Vagina (tissue), 2 donors: ENCODE measurements around the gene TM7SF2. TPM values are rescaled to one million over a fixed set of nuclear protein-coding genes. Genes with fewer than 3 reads are reported as not detected.

Experiments used
- DNase-seq, 2 donors: peaks; one replicate each; pipeline ENCODE4 v3.0.0-alpha.2; 2017; ENCODE audit errors: extremely low spot score in 2 of 2
- H3K27ac ChIP-seq: fragments of 200-600 bp; sonication (generic); one replicate; pipeline ENCODE4 v1.5.1; 2019
- H3K27me3 ChIP-seq: fragments of 200-600 bp; sonication (generic); one replicate; pipeline ENCODE4 v1.5.1; 2019
- H3K36me3 ChIP-seq, 2 donors: fragments of 200-600 bp; sonication (generic); one replicate each; pipeline ENCODE4 v1.5.1; 2017 to 2019
- H3K4me1 ChIP-seq: fragments of 200-600 bp; sonication (generic); one replicate; pipeline ENCODE4 v1.5.1; 2019
- H3K4me3 ChIP-seq, 2 donors: fragments of 200-600 bp; sonication (generic); 1 replicate in 1 of 2; 2 replicates in 1 of 2; pipeline ENCODE4 v1.5.1; 2016 to 2019
- H3K9me3 ChIP-seq: fragments of 200-600 bp; sonication (generic); one replicate; pipeline ENCODE4 v1.5.1; 2019
- POLR2A ChIP-seq, 2 donors: fragments of 450-650 bp; IDR thresholded peaks; one replicate each; pipeline ENCODE4 v1.6.1; 2017; ENCODE audit warnings: antibody characterized with exemption in 2 of 2, mild to moderate bottlenecking in 2 of 2, moderate library complexity in 2 of 2
- POLR2AphosphoS5 ChIP-seq, 2 donors: sonication (generic); formaldehyde crosslinking; IDR thresholded peaks; one replicate each; pipeline ENCODE4 v1.9.0; 2017; ENCODE audit warnings: antibody characterized with exemption in 2 of 2, mild to moderate bottlenecking in 2 of 2, low read depth in 1 of 2; ENCODE audit not compliant: insufficient read depth in 1 of 2
- intact Hi-C: fragments of 100-400 bp; cut with DNase I; formaldehyde crosslinking; loops from one replicate; pipeline ENCODE4 v1.15.1; 2023
- total RNA-seq: library from RNA; depleted of rRNA; stranded (reverse); fragments of >200 nt; gene quantifications from one replicate; pipeline ENCODE4 v1.2.3, GENCODE V29; 2016
- TF ChIP-seq, protein P1 (sequence below), 3 experiments: fragments of 450-650 bp in 2 of 3; fragments of 200-600 bp in 1 of 3; sonication (generic) in 1 of 3; IDR thresholded peaks; one replicate each; pipeline ENCODE4 v1.5.1; 2017 to 2019; ENCODE audit warnings: antibody characterized with exemption in 3 of 3, mild to moderate bottlenecking in 2 of 3, moderate library complexity in 2 of 3

The TM7SF2 gene
- total RNA-seq, 1 donor from 2014 or later, result 37.6 TPM

DNA sequence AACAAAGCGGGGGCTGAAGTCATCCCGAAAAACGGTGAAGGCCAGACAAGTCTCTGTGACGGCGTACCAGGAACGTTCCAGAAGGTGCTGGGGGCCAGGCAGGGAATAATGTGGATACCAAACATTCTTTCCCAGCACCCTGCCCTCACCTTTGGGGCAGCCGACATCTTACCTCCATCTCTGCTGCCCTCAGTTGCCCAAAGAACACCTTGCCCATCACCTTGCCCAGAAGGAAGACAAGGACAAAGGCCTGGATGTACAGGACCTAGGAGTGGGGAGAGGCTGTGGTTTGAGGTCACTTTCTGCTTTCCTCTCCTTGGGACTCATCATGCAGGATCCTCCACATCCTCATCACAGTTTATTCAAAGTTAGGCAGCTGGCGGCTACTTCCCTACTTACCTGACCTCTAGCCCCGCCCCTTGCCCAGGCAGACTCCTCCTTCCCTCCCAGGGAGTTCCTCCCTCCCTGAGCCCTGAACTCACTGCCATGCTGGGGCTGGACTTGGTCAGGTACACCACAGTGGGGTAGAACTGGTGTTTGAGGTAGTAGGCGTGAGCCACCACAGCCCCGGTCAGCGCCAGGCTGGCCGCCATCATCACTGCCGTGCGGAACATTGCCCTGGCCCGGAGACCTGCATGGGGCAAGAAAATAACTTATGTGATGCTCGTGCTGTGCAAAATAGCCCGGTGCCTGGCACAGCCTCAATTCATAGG lies 21.5 kb downstream of the TM7SF2 start:
- Histone ChIP-seq H3K4me3 (peak overlapping the region; percentile 87 to 89), H3K4me1 (peaks cover 30% of the 10 kb centered on the region), H3K27ac (peak overlapping the region; percentile 94), H3K9me3 (no peaks in the 10 kb centered on the region), H3K36me3 (peaks cover 0 to 44% of the 10 kb centered on the region in 2 donors), H3K27me3 (no peaks in the 10 kb centered on the region)
- intact Hi-C loops, result no loop called here
- DNase-seq, result no peak
- TF ChIP-seq POLR2AphosphoS5 (IDR thresholded peaks at IDR 0.05; ENCODE audit: insufficient read depth in 1 of 2, low read depth in 1 of 2) (no peak), POLR2A (IDR thresholded peaks at IDR 0.05) (no peak)
- TF ChIP-seq, protein P1, sequence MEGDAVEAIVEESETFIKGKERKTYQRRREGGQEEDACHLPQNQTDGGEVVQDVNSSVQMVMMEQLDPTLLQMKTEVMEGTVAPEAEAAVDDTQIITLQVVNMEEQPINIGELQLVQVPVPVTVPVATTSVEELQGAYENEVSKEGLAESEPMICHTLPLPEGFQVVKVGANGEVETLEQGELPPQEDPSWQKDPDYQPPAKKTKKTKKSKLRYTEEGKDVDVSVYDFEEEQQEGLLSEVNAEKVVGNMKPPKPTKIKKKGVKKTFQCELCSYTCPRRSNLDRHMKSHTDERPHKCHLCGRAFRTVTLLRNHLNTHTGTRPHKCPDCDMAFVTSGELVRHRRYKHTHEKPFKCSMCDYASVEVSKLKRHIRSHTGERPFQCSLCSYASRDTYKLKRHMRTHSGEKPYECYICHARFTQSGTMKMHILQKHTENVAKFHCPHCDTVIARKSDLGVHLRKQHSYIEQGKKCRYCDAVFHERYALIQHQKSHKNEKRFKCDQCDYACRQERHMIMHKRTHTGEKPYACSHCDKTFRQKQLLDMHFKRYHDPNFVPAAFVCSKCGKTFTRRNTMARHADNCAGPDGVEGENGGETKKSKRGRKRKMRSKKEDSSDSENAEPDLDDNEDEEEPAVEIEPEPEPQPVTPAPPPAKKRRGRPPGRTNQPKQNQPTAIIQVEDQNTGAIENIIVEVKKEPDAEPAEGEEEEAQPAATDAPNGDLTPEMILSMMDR (IDR thresholded peaks at IDR 0.05), result no peak

DNA sequence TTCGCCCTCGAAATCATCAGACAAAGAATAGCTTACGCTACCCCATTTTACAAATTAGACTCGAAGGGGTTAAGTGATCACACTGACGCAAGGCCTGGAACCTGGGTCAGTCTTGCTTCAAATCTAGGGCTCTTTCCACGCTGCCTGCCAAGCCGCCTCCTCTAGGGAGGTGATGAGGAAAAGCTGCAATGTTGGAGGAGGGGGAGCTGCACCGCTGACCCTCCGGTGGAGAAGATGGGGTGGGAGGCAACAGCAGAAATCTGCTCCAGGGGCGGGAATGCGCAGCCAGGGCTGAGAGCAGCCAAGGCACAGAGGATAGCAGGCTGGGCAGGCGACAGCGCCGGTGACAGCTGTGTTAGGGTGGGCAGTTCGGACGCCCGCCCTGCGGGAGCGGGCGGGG lies 22.1 kb downstream of the TM7SF2 start:
- Histone ChIP-seq H3K27ac (peak overlapping the region; percentile 94), H3K4me1 (peaks cover 30% of the 10 kb centered on the region), H3K4me3 (peak overlapping the region; percentile 87 to 89), H3K9me3 (no peaks in the 10 kb centered on the region), H3K36me3 (peaks cover 0 to 38% of the 10 kb centered on the region in 2 donors), H3K27me3 (no peaks in the 10 kb centered on the region)
- TF ChIP-seq, protein P1 (IDR thresholded peaks at IDR 0.05), result no peak
- no peak for TF ChIP-seq POLR2A (IDR thresholded peaks at IDR 0.05)
- TF ChIP-seq POLR2AphosphoS5 (IDR thresholded peaks at IDR 0.05; ENCODE audit: insufficient read depth in 1 of 2, low read depth in 1 of 2), result no peak
- DNase-seq, result no peak
- intact Hi-C loops, result loop anchor here (2.0 kb wide), 1 partner anchor 47 kb away; the partner anchor contains the start of gene CAPN1

DNA sequence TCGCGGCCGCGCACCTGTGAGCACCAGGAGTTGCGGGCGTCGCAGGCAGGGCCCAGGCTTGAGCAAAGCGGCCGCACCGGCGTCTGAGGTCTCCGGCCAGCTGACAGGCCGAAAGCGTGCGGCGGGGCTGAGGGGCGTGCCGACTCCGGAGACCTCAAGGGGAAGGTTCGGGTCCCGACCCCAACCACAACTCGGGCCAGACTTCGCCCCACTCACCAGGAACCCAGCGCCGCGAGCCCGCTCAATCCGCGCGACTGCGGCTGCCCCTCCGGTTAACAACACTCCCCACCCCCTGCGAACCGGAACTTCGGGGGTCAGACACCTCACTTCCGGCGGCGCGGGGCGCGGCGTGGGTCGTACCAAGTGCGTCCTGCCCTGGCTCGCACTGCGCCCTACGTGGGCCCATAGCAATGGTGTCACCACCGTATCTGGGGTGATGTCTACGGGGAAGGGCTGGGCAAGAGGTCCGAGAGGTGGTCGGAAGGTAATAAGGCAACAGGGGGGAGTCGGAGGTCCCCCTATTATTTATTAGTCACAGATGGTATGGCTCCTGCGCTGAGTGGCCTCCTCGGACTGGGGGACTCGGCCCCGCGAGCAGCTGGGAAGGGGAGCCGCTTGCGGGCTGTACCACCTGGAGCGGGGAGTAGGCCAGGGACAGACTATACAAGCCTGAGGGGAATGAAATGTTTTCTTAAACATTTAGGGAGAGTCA lies 22.7 kb downstream of the TM7SF2 start, which contains the start of gene SYVN1:
Gene SYVN1 (minus strand): TSS at position 280 of the 712 bp plus-strand sequence. CDS start 918 bp downstream, outside the sequence.
- Histone ChIP-seq H3K9me3 (no peaks in the 10 kb centered on the region), H3K4me3 (peak within 1 kb of the TSS; percentile 87 to 89), H3K27ac (peak within 1 kb of the TSS; percentile 94), H3K4me1 (peaks cover 30% of the 10 kb centered on the region), H3K36me3 (peaks cover 0 to 31% of the 10 kb centered on the region in 2 donors), H3K27me3 (no peaks in the 10 kb centered on the region)
- DNase-seq, result peak in 1 of 2 donors; percentile 93
- intact Hi-C loops, result loop anchor here (2.0 kb wide), 1 partner anchor 46 kb away; the partner anchor contains the start of gene CAPN1
- TF ChIP-seq POLR2A (IDR thresholded peaks at IDR 0.05) (peak in 1 of 2 donors; percentile 90), POLR2AphosphoS5 (IDR thresholded peaks at IDR 0.05; ENCODE audit: insufficient read depth in 1 of 2, low read depth in 1 of 2) (peak; percentile 64 to 100)
- TF ChIP-seq, protein P1 (IDR thresholded peaks at IDR 0.05), result peak in 1 of 3 experiments; percentile 6

DNA sequence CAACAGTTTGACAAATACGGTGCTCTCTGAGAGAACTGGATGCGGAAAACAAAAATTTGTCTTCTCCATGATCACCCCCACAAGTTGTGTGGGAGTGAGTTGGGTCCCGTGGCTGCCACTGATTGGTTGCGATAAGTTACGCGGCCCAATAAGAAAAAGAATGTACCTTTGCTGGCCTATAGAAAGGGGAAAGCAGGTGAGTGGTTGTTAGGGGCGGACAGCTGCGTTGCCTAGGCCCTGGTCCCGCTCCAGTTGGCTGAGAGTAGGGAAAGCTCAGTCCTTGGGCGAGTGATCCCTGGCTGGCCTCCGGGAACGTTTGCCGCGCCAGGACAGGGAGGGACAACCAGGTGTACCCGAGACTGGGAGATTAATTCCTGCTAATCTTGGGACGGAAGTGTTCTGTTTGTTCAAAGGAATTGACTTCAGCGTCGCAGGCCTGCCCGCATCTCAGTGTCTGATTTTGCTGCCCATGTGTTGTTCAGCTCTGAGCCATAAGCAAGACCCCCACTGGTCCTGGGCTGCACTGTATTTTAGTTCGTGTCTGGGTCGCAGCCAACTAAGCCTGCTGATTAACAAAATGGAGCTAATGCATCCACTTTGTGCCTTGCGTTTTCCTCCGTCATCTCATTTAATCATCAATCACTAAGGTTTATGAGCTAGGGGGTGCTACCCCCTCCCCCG lies 23.4 kb downstream of the TM7SF2 start:
- peaks cover 0 to 24% of the 10 kb centered on the region in 2 donors for H3K36me3 ChIP-seq
- no peaks in the 10 kb centered on the region for H3K27me3 ChIP-seq
- TF ChIP-seq, protein P1 (IDR thresholded peaks at IDR 0.05), result peak in 1 of 3 experiments; percentile 9
- peak in 1 of 2 donors; percentile 21 for TF ChIP-seq POLR2A (IDR thresholded peaks at IDR 0.05)
- TF ChIP-seq POLR2AphosphoS5 (IDR thresholded peaks at IDR 0.05; ENCODE audit: insufficient read depth in 1 of 2, low read depth in 1 of 2), result peak in 1 of 2 donors; percentile 79
- H3K27ac ChIP-seq, result peak overlapping the region; percentile 94
- peak overlapping the region; percentile 87 to 89 for H3K4me3 ChIP-seq
- H3K4me1 ChIP-seq, result peaks cover 30% of the 10 kb centered on the region
- intact Hi-C loops, result loop anchor here (2.0 kb wide), 1 partner anchor 46 kb away; the partner anchor contains the start of gene CAPN1
- DNase-seq, result peak in 1 of 2 donors; percentile 98
- H3K9me3 ChIP-seq, result no peaks in the 10 kb centered on the region
